HepG2 (cell line): ENCODE data around the gene ZFHX3. TPM values are rescaled to one million over a fixed set of nuclear protein-coding genes. Genes with fewer than 3 reads are reported as not detected.
A peak's percentile ranks its signal among the peaks of the same experiment; 100 is the strongest.

ENCODE experiments used
- ATAC-seq: fragments of 200-7000 bp; cut with Tn5 transposase; 3 replicates; pipeline ENCODE4 v1.9.1; 2020; ENCODE audit warnings: mild to moderate bottlenecking, moderate library complexity
- BruUV-seq: library from RNA; stranded (reverse); fragments of 400-500 nt; replicated peaks from 2 replicates; lab custom pipeline; 2021; lab: Mats Ljungman, UMichigan
- CTCF ChIA-PET: fragments of 300-600 bp; formaldehyde crosslinking; extraction: SDS; loops from one replicate; lab custom pipeline; 2021; ENCODE audit warnings: low total read pairs, inconsistent platforms, low intra/inter-chr PET ratio; lab: Yijun Ruan, JAX
- POLR2A ChIA-PET: fragments of 350-600 bp; sonication (Branson Sonifier 250); formaldehyde crosslinking; loops from one replicate; lab custom pipeline; 2020; ENCODE audit warnings: antibody characterized with exemption, inconsistent platforms; lab: Yijun Ruan, JAX
- DNase-seq: peaks from one replicate; pipeline ENCODE4 v3.0.0-alpha.2; 2015; ENCODE audit warnings: low spot score
- FAIRE-seq: peaks from 3 replicates; lab custom pipeline; 2011; peaks lifted over from hg19 to GRCh38; lab: Jason Lieb, UNC
- H2AFZ ChIP-seq: one replicate; pipeline ENCODE4 v1.6.1; 2011; ENCODE audit warnings: low read length, inconsistent platforms
- H3K27ac ChIP-seq: fragments of 300-600 bp; 3 replicates; pipeline ENCODE4 v1.8.0; 2011; ENCODE audit warnings: mixed run types, mild to moderate bottlenecking, mixed read lengths, low read length, inconsistent platforms; ENCODE audit not compliant: insufficient read depth; ENCODE audit errors: extremely low read length
- H3K27me3 ChIP-seq, 2 experiments: fragments of 200-600 bp in 1 of 2; 2 replicates in 1 of 2; 3 replicates in 1 of 2; pipeline versions ENCODE4 v1.6.0 to v1.8.0; 2011; ENCODE audit warnings: low read length in 2 of 2, mild to moderate bottlenecking in 2 of 2, moderate library complexity in 2 of 2, inconsistent platforms in 1 of 2; ENCODE audit not compliant: insufficient read depth in 2 of 2, control insufficient read depth in 1 of 2
- H3K36me3 ChIP-seq, 2 experiments: fragments of 200-600 bp in 1 of 2; replicated peaks in 1 of 2; 2 replicates in 1 of 2; 3 replicates in 1 of 2; pipeline versions ENCODE4 v1.5.1 to v1.8.0; 2011; ENCODE audit warnings: low read length in 2 of 2, inconsistent platforms in 1 of 2; ENCODE audit not compliant: insufficient read depth in 2 of 2, control insufficient read depth in 1 of 2
- H3K4me1 ChIP-seq: 2 replicates; pipeline ENCODE4 v1.5.1; 2012; ENCODE audit warnings: low read length, inconsistent platforms; ENCODE audit not compliant: insufficient read depth
- H3K4me2 ChIP-seq: 2 replicates; pipeline ENCODE4 v1.6.0; 2011; ENCODE audit warnings: low read depth, low read length, inconsistent platforms
- H3K4me3 ChIP-seq, 3 experiments: fragments of 200-600 bp in 1 of 3; sonication (generic), shearing (Covaris generic) in 1 of 3; replicated peaks in 1 of 3; 2 replicates each; pipeline ENCODE4 v1.5.1; 2011 to 2016; ENCODE audit warnings: low read length in 3 of 3, inconsistent platforms in 2 of 3, low read depth in 2 of 3, mild to moderate bottlenecking in 2 of 3, control low read depth in 1 of 3, mixed read lengths in 1 of 3; ENCODE audit not compliant: insufficient read depth in 1 of 3
- H3K79me2 ChIP-seq: one replicate; pipeline ENCODE4 v1.6.1; 2011; ENCODE audit warnings: low read length, inconsistent platforms; ENCODE audit not compliant: insufficient read depth
- H3K9ac ChIP-seq: 2 replicates; pipeline ENCODE4 v1.6.0; 2011; ENCODE audit warnings: mild to moderate bottlenecking, low read depth, low read length, inconsistent platforms; ENCODE audit not compliant: insufficient read depth
- H3K9me3 ChIP-seq: 2 replicates; pipeline ENCODE4 v1.5.1; 2012; ENCODE audit warnings: mild to moderate bottlenecking, low read length
- H4K20me1 ChIP-seq: 2 replicates; pipeline ENCODE4 v1.6.0; 2011; ENCODE audit warnings: inconsistent platforms, mild to moderate bottlenecking, low read length, moderate library complexity; ENCODE audit not compliant: insufficient read depth
- ARID2 ChIP-seq: sonication (generic); formaldehyde crosslinking; IDR thresholded peaks from 2 replicates; pipeline ENCODE4 v1.8.1; 2022; ENCODE audit warnings: mild to moderate bottlenecking, missing genetic modification reagents, borderline replicate concordance
- ATF1 ChIP-seq: IDR thresholded peaks from 2 replicates; pipeline ENCODE4 v1.6.1; 2016; ENCODE audit warnings: mild to moderate bottlenecking, control low read depth
- CHD2 ChIP-seq: IDR thresholded peaks from 2 replicates; pipeline ENCODE4 v1.6.1; 2011; ENCODE audit warnings: low read depth, low read length, improper control_type of control experiment
- ESRRA ChIP-seq: sonication (generic); formaldehyde crosslinking; IDR thresholded peaks from 2 replicates; pipeline ENCODE4 v1.5.1; 2020; ENCODE audit warnings: mild to moderate bottlenecking, low read depth, missing genetic modification reagents
- FOXJ3 ChIP-seq: sonication (generic); formaldehyde crosslinking; IDR thresholded peaks from 2 replicates; pipeline ENCODE4 v1.4.0; 2020; ENCODE audit warnings: missing genetic modification reagents, mild to moderate bottlenecking, borderline replicate concordance
- HOXA5 ChIP-seq: sonication (generic); formaldehyde crosslinking; IDR thresholded peaks from 2 replicates; pipeline ENCODE4 v1.4.0; 2020; ENCODE audit warnings: missing genetic modification reagents
- ISX ChIP-seq: sonication (generic); formaldehyde crosslinking; conservative IDR thresholded peaks from 2 replicates; pipeline ENCODE4 v1.5.0; 2020; ENCODE audit warnings: missing genetic modification reagents
- NFKBIZ ChIP-seq: IDR thresholded peaks from 2 replicates; pipeline ENCODE4 v1.6.1; 2018; ENCODE audit warnings: missing genetic modification reagents, missing compliant biosample characterization
- ZBTB14 ChIP-seq: sonication (generic); formaldehyde crosslinking; IDR thresholded peaks from 2 replicates; pipeline ENCODE4 v1.4.0; 2020; ENCODE audit warnings: missing genetic modification reagents
- ZHX1 ChIP-seq: sonication (generic); formaldehyde crosslinking; IDR thresholded peaks from 2 replicates; pipeline ENCODE4 v1.8.1; 2022; ENCODE audit warnings: low read depth, mild to moderate bottlenecking, missing genetic modification reagents
- ZNF18 ChIP-seq: sonication (generic); formaldehyde crosslinking; IDR thresholded peaks from 2 replicates; pipeline ENCODE4 v1.8.0; 2022; ENCODE audit warnings: mild to moderate bottlenecking, missing genetic modification reagents; ENCODE audit not compliant: insufficient replicate concordance
- ZNF446 ChIP-seq: sonication (generic); formaldehyde crosslinking; IDR thresholded peaks from 2 replicates; pipeline ENCODE4 v1.5.0; 2020; ENCODE audit warnings: mild to moderate bottlenecking, missing genetic modification reagents
- ZNF781 ChIP-seq: sonication (generic); formaldehyde crosslinking; IDR thresholded peaks from 2 replicates; pipeline ENCODE4 v1.5.1; 2020; ENCODE audit warnings: borderline replicate concordance, mild to moderate bottlenecking, missing genetic modification reagents; ENCODE audit errors: not compliant biosample characterization
- WGBS: methylation state at CpG from one replicate; pipeline ENCODE4 v1.1.6; 2017; ENCODE audit warnings: low lambda C conversion rate; 5-methylcytosine and 5-hydroxymethylcytosine counted together
- in situ Hi-C: cut with HindIII; loops from 2 replicates; pipeline ENCODE4 v1.10.0; 2017; ENCODE audit warnings: low pct_unique_long_range_greater_than_20kb; ENCODE audit not compliant: extremely low pct_ligation_motif_present
- intact Hi-C: fragments of 100-400 bp; cut with micrococcal nuclease; formaldehyde crosslinking; loops from one replicate; pipeline ENCODE4 v1.10.0; 2022; ENCODE audit not compliant: unreplicated experiment
- polyA plus RNA-seq, 8 experiments: library from polyadenylated mRNA; depleted of rRNA in 3 of 8; stranded (reverse) in 7 of 8; unstranded in 1 of 8; fragments of >200 nt; fragmentation: Illumina TruSeq in 4 of 8; extraction: Trizol in 4 of 8; gene quantifications; 2 replicates each; pipeline versions ENCODE4 v1.2.1 to v1.2.3, GENCODE V29; 2011 to 2016; ENCODE audit warnings: low read depth in 4 of 8, missing spikeins in 1 of 8, mixed read lengths in 1 of 8; ENCODE audit not compliant: insufficient read depth in 1 of 8
- total RNA-seq, 5 experiments: library from RNA; depleted of rRNA; stranded (reverse); fragments of >200 nt; fragmentation: Illumina TruSeq; extraction: Trizol; gene quantifications; 2 replicates each; pipeline ENCODE4 v1.2.3, GENCODE V29; 2016; ENCODE audit warnings: low read depth in 1 of 5

Gene ZFHX3
- total and polyA plus RNA-seq, 2 of the 13 experiments (the other 11 are each of a cell fraction or from before 2014, with no cell fraction given), result 5.0 to 6.0 TPM

- 69% methylated on average over 2 of the region's 2 CpGs for WGBS
- BruUV-seq, result no TSS peak
- no peaks in the 10 kb centered on the region for H3K9me3 ChIP-seq
- TF ChIP-seq ZNF781 (no peak), ESRRA (CRISPR knock-in tag) (no peak), ARID2 (CRISPR knock-in tag) (no peak), ISX (CRISPR knock-in tag) (0 out of 2 replicates have a peak, but pooled peaks have one; percentile 18), ZHX1 (no peak), NFKBIZ (no peak), ZNF446 (CRISPR knock-in tag) (no peak), FOXJ3 (CRISPR knock-in tag) (0 out of 2 replicates have a peak, but pooled peaks have one; percentile 11), ZNF18 (CRISPR knock-in tag) (no peak), HOXA5 (CRISPR knock-in tag) (no peak), CHD2 (no peak), ATF1 (CRISPR knock-in tag) (0 out of 2 replicates have a peak, but pooled peaks have one; percentile 20), ZBTB14 (CRISPR knock-in tag) (no peak)
- TF ChIP-seq, all 625 proteins: peak for 3
- CTCF ChIA-PET, result no interaction called here
- no peak for DNase-seq
- peaks cover 21% of the 10 kb centered on the region; the same call in 1 of the 2 replicates for H4K20me1 ChIP-seq
- peak overlapping the region; percentile 35; the same call in 1 of the 2 replicates for H3K9ac ChIP-seq
- H3K27ac ChIP-seq, result peak overlapping the region; percentile 61
- in situ Hi-C loops (no loop called here), intact Hi-C loops (no loop called here)
- H3K4me1 ChIP-seq, result peaks cover 64% of the 10 kb centered on the region
- peaks cover 97% of the 10 kb centered on the region for H3K79me2 ChIP-seq
- no peaks in the 10 kb centered on the region for H3K27me3 ChIP-seq
- FAIRE-seq, result peak; percentile 37
- peak overlapping the region; percentile 69 for H3K4me2 ChIP-seq
- H3K36me3 ChIP-seq, result no peaks in the 10 kb centered on the region; a peak in 1 of 5 replicates
- ATAC-seq, result no peak
- POLR2A ChIA-PET, result interaction anchor here (2.0 kb wide), 1 partner anchor 40 kb away, joined by 4 read pairs; no protein-coding TSS in a partner anchor
- peak overlapping the region; percentile 1 to 56 (median 18) for H3K4me3 ChIP-seq
- no peak overlapping the region for H2AFZ ChIP-seq
Observed at GRCh38 chr16:73016488-73016830, 31.5 kb downstream of the ZFHX3 start.
